CD4-positive, alpha-beta memory T cell (primary cell): ENCODE data around the gene ARID3A. TPM values are rescaled to one million over a fixed set of nuclear protein-coding genes. Genes with fewer than 3 reads are reported as not detected.

Experiments used
- CTCF ChIA-PET: fragments of 350-600 bp; sonication (Branson Sonifier 250); formaldehyde crosslinking; loops from one replicate; lab custom pipeline; 2021; ENCODE audit warnings: inconsistent platforms; ENCODE audit not compliant: partially characterized antibody; lab: Charles Lee
- POLR2A ChIA-PET: fragments of 350-600 bp; sonication (Branson Sonifier 250); formaldehyde crosslinking; loops from one replicate; lab custom pipeline; 2021; ENCODE audit not compliant: partially characterized antibody; lab: Charles Lee
- DNase-seq, 5 donors: peaks; one replicate each; pipeline versions ENCODE4 v3.0.0 to v3.0.0-alpha.2; 2020 to 2022; ENCODE audit warnings: mixed read lengths in 1 of 5
- H3K27ac ChIP-seq: one replicate; pipeline ENCODE4 v1.7.0; 2013; ENCODE audit warnings: low read depth, low read length
- H3K27me3 ChIP-seq: 2 replicates; pipeline ENCODE4 v1.7.0; 2013; ENCODE audit warnings: mild to moderate bottlenecking, low read length, moderate library complexity; ENCODE audit not compliant: insufficient read depth
- H3K36me3 ChIP-seq: 2 replicates; pipeline ENCODE4 v1.7.0; 2013; ENCODE audit warnings: mild to moderate bottlenecking, low read length, moderate library complexity; ENCODE audit not compliant: insufficient read depth
- H3K4me1 ChIP-seq: 2 replicates; pipeline ENCODE4 v1.7.0; 2013; ENCODE audit warnings: mild to moderate bottlenecking, low read length, moderate library complexity; ENCODE audit not compliant: insufficient read depth
- H3K4me3 ChIP-seq, 2 donors: one replicate each; pipeline ENCODE4 v1.7.0; 2013; ENCODE audit warnings: low read length in 2 of 2, mild to moderate bottlenecking in 1 of 2
- H3K9me3 ChIP-seq, 2 donors: one replicate each; pipeline ENCODE4 v1.7.0; 2013; ENCODE audit warnings: low read length in 2 of 2, control low read depth in 1 of 2; ENCODE audit not compliant: control insufficient read depth in 1 of 2
- H3K27ac Mint-ChIP-seq, 7 donors: one replicate each; pipeline ENCODE4 v1.8.0; 2020 to 2021; ENCODE audit warnings: mixed read lengths in 7 of 7, mild to moderate bottlenecking in 6 of 7, inconsistent platforms in 3 of 7, moderate library complexity in 3 of 7
- H3K27me3 Mint-ChIP-seq, 2 donors: one replicate each; pipeline ENCODE4 v1.8.0; 2020 to 2021; ENCODE audit warnings: mixed read lengths in 2 of 2
- H3K36me3 Mint-ChIP-seq, 2 donors: one replicate each; pipeline ENCODE4 v1.8.0; 2020 to 2021; ENCODE audit warnings: mixed read lengths in 2 of 2, inconsistent platforms in 1 of 2, mild to moderate bottlenecking in 1 of 2
- H3K4me1 Mint-ChIP-seq, 4 donors: one replicate each; pipeline ENCODE4 v1.8.0; 2020 to 2021; ENCODE audit warnings: mixed read lengths in 4 of 4, mild to moderate bottlenecking in 1 of 4
- H3K4me3 Mint-ChIP-seq, 8 donors: one replicate each; pipeline ENCODE4 v1.8.0; 2020 to 2021; ENCODE audit warnings: mixed read lengths in 8 of 8, mild to moderate bottlenecking in 7 of 8, moderate library complexity in 6 of 8, inconsistent platforms in 3 of 8
- H3K9me3 Mint-ChIP-seq, 8 donors: one replicate each; pipeline ENCODE4 v1.8.0; 2020 to 2021; ENCODE audit warnings: mixed read lengths in 8 of 8, mild to moderate bottlenecking in 5 of 8, inconsistent platforms in 3 of 8, moderate library complexity in 1 of 8
- intact Hi-C: fragments of 100-400 bp; cut with micrococcal nuclease; formaldehyde crosslinking; loops from one replicate; pipeline ENCODE4 v1.15.1; 2023
- polyA plus RNA-seq, 2 donors: library from polyadenylated mRNA; unstranded; fragments of 300-500 nt; fragmentation: Illumina TruSeq; gene quantifications; one replicate each; pipeline ENCODE4 v1.2.3, GENCODE V29; 2021
- total RNA-seq, 2 experiments: library from RNA; stranded (reverse); gene quantifications; one replicate each; pipeline ENCODE4 v1.2.3, GENCODE V29; 2021

ARID3A gene
- total and polyA plus RNA-seq, 4 experiments from 2014 or later = 0.27 to 9.6 (median 5.2) TPM

- Histone ChIP-seq H3K27ac (no peak overlapping the region), H3K9me3 (no peaks in the 10 kb centered on the region), H3K36me3 (peaks cover 26% of the 10 kb centered on the region), H3K27me3 (no peaks in the 10 kb centered on the region), H3K4me1 (no peaks in the 10 kb centered on the region), H3K4me3 (no peak overlapping the region)
- peaks cover 0 to 2% of the 10 kb centered on the region in 2 donors for H3K36me3 Mint-ChIP-seq
- no peaks in the 10 kb centered on the region for H3K27me3 Mint-ChIP-seq
- no peak overlapping the region for H3K4me3 Mint-ChIP-seq
- POLR2A ChIA-PET = interaction anchor here (1.3 to 1.5 kb wide), 2 partner anchors 9 to 31 kb away, joined by 5 read pairs; no protein-coding TSS in a partner anchor
- CTCF ChIA-PET = no interaction called here
- no peak overlapping the region for H3K27ac Mint-ChIP-seq
- H3K4me1 Mint-ChIP-seq = peaks cover 0 to 3% (median under 1%) of the 10 kb centered on the region in 4 donors
- intact Hi-C loops = no loop called here
- DNase-seq = no peak
- H3K9me3 Mint-ChIP-seq = no peaks in the 10 kb centered on the region
These were observed 84.2 kb downstream of the ARID3A start for GRCh38 chr19:1009981-1010538.

GRCh38 chr19:1010586-1011510 lies 85.0 kb downstream of the ARID3A start:
- intact Hi-C loops = no loop called here
- POLR2A ChIA-PET = interaction anchor here (1.3 to 1.5 kb wide), 2 partner anchors 8 to 30 kb away, joined by 5 read pairs; no protein-coding TSS in a partner anchor

GRCh38 chr19:1011831-1012333 lies 86.0 kb downstream of the ARID3A start:
- Histone ChIP-seq H3K27me3 (no peaks in the 10 kb centered on the region), H3K4me3 (no peak overlapping the region), H3K4me1 (peaks cover 18% of the 10 kb centered on the region), H3K27ac (no peak overlapping the region), H3K9me3 (no peaks in the 10 kb centered on the region), H3K36me3 (peaks cover 26% of the 10 kb centered on the region)
- intact Hi-C loops = no loop called here
- Mint-ChIP-seq H3K4me1 (peaks cover 5 to 14% (median 6%) of the 10 kb centered on the region in 4 donors), H3K4me3 (no peak overlapping the region), H3K9me3 (no peaks in the 10 kb centered on the region), H3K27ac (no peak overlapping the region), H3K27me3 (no peaks in the 10 kb centered on the region), H3K36me3 (peaks cover 0 to 3% of the 10 kb centered on the region in 2 donors)
- no peak for DNase-seq
- ChIA-PET POLR2A (no interaction called here), CTCF (interaction anchor here (1.6 kb wide), 1 partner anchor 46 kb away, joined by 4 read pairs; no protein-coding TSS in a partner anchor)

More at GRCh38 chr19:1010586-1011510, 85.0 kb downstream of the ARID3A start:
- no peaks in the 10 kb centered on the region for H3K9me3 ChIP-seq
- H3K36me3 Mint-ChIP-seq = peaks cover 0 to 2% of the 10 kb centered on the region in 2 donors
- no peak overlapping the region for H3K27ac Mint-ChIP-seq
- no peaks in the 10 kb centered on the region for H3K27me3 Mint-ChIP-seq
- H3K27me3 ChIP-seq = no peaks in the 10 kb centered on the region
- peaks cover 26% of the 10 kb centered on the region for H3K36me3 ChIP-seq
- H3K4me3 Mint-ChIP-seq = peak overlapping the region in 1 of 8 donors; percentile 31
- CTCF ChIA-PET = no interaction called here
- H3K9me3 Mint-ChIP-seq = no peaks in the 10 kb centered on the region
- H3K4me1 Mint-ChIP-seq = peaks cover 0 to 5% (median 1%) of the 10 kb centered on the region in 4 donors
- no peak for DNase-seq
- H3K4me1 ChIP-seq = peaks cover 8% of the 10 kb centered on the region
- H3K4me3 ChIP-seq = no peak overlapping the region
- no peak overlapping the region for H3K27ac ChIP-seq

- H3K4me1 ChIP-seq = peaks cover 22% of the 10 kb centered on the region
- Mint-ChIP-seq H3K9me3 (no peaks in the 10 kb centered on the region), H3K36me3 (peaks cover 0 to 5% of the 10 kb centered on the region in 2 donors), H3K4me3 (no peak overlapping the region), H3K4me1 (peaks cover 9 to 18% (median 11%) of the 10 kb centered on the region in 4 donors), H3K27me3 (no peaks in the 10 kb centered on the region), H3K27ac (no peak overlapping the region)
- no peak overlapping the region for H3K4me3 ChIP-seq
- no peak for DNase-seq
- no peaks in the 10 kb centered on the region for H3K9me3 ChIP-seq
- POLR2A ChIA-PET = no interaction called here
- CTCF ChIA-PET = interaction anchor here (1.6 kb wide), 1 partner anchor 45 kb away, joined by 4 read pairs; no protein-coding TSS in a partner anchor
- intact Hi-C loops = no loop called here
- H3K27ac ChIP-seq = no peak overlapping the region
- H3K36me3 ChIP-seq = peaks cover 26% of the 10 kb centered on the region
- H3K27me3 ChIP-seq = no peaks in the 10 kb centered on the region
These were observed 86.5 kb downstream of the ARID3A start for GRCh38 chr19:1012334-1012733.

- POLR2A ChIA-PET = interaction anchor here (0.9 to 21.2 kb wide), 3 partner anchors 17 to 62 kb away, joined by 3 to 1029 read pairs (median 146); partner anchors contain the start of genes ARHGAP45 and CNN2
- H3K4me3 ChIP-seq = no peak overlapping the region
- H3K4me3 Mint-ChIP-seq = no peak overlapping the region
- H3K27ac Mint-ChIP-seq = no peak overlapping the region
- no peaks in the 10 kb centered on the region for H3K9me3 ChIP-seq
- CTCF ChIA-PET = interaction anchor here (0.5 to 1.6 kb wide), 3 partner anchors 45 to 167 kb away, joined by 3 to 5 read pairs (median 4); no protein-coding TSS in a partner anchor
- no peaks in the 10 kb centered on the region for H3K9me3 Mint-ChIP-seq
- intact Hi-C loops = no loop called here
- H3K27me3 Mint-ChIP-seq = no peaks in the 10 kb centered on the region
- H3K27me3 ChIP-seq = no peaks in the 10 kb centered on the region
- H3K4me1 ChIP-seq = peaks cover 31% of the 10 kb centered on the region
- H3K4me1 Mint-ChIP-seq = peaks cover 10 to 27% (median 16%) of the 10 kb centered on the region in 4 donors
- no peak overlapping the region for H3K27ac ChIP-seq
- DNase-seq = no peak
- peaks cover 0 to 5% of the 10 kb centered on the region in 2 donors for H3K36me3 Mint-ChIP-seq
- H3K36me3 ChIP-seq = peaks cover 26% of the 10 kb centered on the region
These were observed 87.4 kb downstream of the ARID3A start for GRCh38 chr19:1013218-1013617.

- peaks cover 43% of the 10 kb centered on the region for H3K4me1 ChIP-seq
- H3K4me3 Mint-ChIP-seq = no peak overlapping the region
These were observed 88.6 kb downstream of the ARID3A start for GRCh38 chr19:1014161-1015060.

More at GRCh38 chr19:1014161-1015060, 88.6 kb downstream of the ARID3A start:
- peaks cover 12 to 39% (median 24%) of the 10 kb centered on the region in 4 donors for H3K4me1 Mint-ChIP-seq
- CTCF ChIA-PET = interaction anchor here (1.9 kb wide), 1 partner anchor 12 kb away, joined by 6 read pairs; the partner anchor contains the start of gene CNN2
- no peak for DNase-seq
- no peaks in the 10 kb centered on the region for H3K9me3 ChIP-seq
- intact Hi-C loops = no loop called here
- peaks cover 26% of the 10 kb centered on the region for H3K36me3 ChIP-seq
- H3K27me3 Mint-ChIP-seq = no peaks in the 10 kb centered on the region
- no peaks in the 10 kb centered on the region for H3K27me3 ChIP-seq
- no peaks in the 10 kb centered on the region for H3K9me3 Mint-ChIP-seq
- peak overlapping the region in 2 of 7 donors; percentile 83 to 84 for H3K27ac Mint-ChIP-seq
- H3K27ac ChIP-seq = no peak overlapping the region
- peaks cover 0 to 4% of the 10 kb centered on the region in 2 donors for H3K36me3 Mint-ChIP-seq
- H3K4me3 ChIP-seq = no peak overlapping the region
- POLR2A ChIA-PET = interaction anchor here (1.1 to 21.2 kb wide), 3 partner anchors 15 to 61 kb away, joined by 4 to 1029 read pairs (median 146); partner anchors contain the start of genes ARHGAP45 and CNN2
